ENCODE data around the gene CHRND. TPM values are rescaled to one million over a fixed set of nuclear protein-coding genes. Genes with fewer than 3 reads are reported as not detected.
A peak's percentile ranks its signal among the peaks of the same experiment; 100 is the strongest.

CHRND gene
- total and polyA plus RNA-seq, 2 of the 4 experiments (the other 2 are of a cell fraction), result not detected

GRCh38 chr2:232502911-232503808, 22.8 kb upstream of the CHRND start:
- no peaks in the 10 kb centered on the region for H3K4me1 ChIP-seq (ENCODE audit: control insufficient read depth, insufficient read depth, low read length)
- H3K9ac ChIP-seq (ENCODE audit: low read depth, low read length), result no peak overlapping the region
- no TSS peak for BruUV-seq (replicated peaks)
- POLR2A ChIA-PET (ENCODE audit: unreplicated experiment), result no interaction called here
- intact Hi-C loops (cut with micrococcal nuclease) (loop anchor here (10.0 kb wide), 1 partner anchor 598 kb away; no protein-coding TSS in a partner anchor), in situ Hi-C loops (cut with MboI; ENCODE audit: low sequenced_read_pairs) (no loop called here), dilution Hi-C loops (cut with HindIII; ENCODE audit: low sequenced_read_pairs, unreplicated experiment) (no loop called here)
- WGBS, 2 experiments (ENCODE audit: extremely low coverage in 2 of 2, insufficient read length in 1 of 2), result 2% methylated on average over 20 of the region's 75 CpGs; no CpG with 5 or more reads in 1 of the 2 experiments
- H4K8ac ChIP-seq (ENCODE audit: low read depth in 2 of 2, low read length in 2 of 2), result no peak overlapping the region
- no peak overlapping the region for H2BK5ac ChIP-seq (ENCODE audit: low read depth, low read length, poor library complexity, severe bottlenecking)
- H3K79me1 ChIP-seq (ENCODE audit: low read depth in 1 of 2, low read length in 2 of 2), result no peaks in the 10 kb centered on the region
- H2AK5ac ChIP-seq (ENCODE audit: low read depth, low read length), result no peak overlapping the region
- peaks cover 73% of the 10 kb centered on the region for H3K27me3 ChIP-seq (ENCODE audit: control insufficient read depth, insufficient read depth, low read length)
- H3K36me3 ChIP-seq (ENCODE audit: control insufficient read depth, insufficient read depth, low read length), result no peaks in the 10 kb centered on the region
- H3K18ac ChIP-seq (ENCODE audit: low read depth, low read length), result no peak overlapping the region
- H3K4me2 ChIP-seq (ENCODE audit: low read depth, low read length), result peak overlapping the region; percentile 37; the same call in 1 of the 2 replicates
- no peak overlapping the region for H4K91ac ChIP-seq (ENCODE audit: insufficient read depth, low read depth, low read length)
- H3K56ac ChIP-seq (ENCODE audit: extremely low read depth, insufficient read depth, low read length), result no peak overlapping the region
- H2BK20ac ChIP-seq (ENCODE audit: low read depth, low read length), result no peak overlapping the region
- peak overlapping the region; percentile 55 for H2AK9ac ChIP-seq (replicated peaks; ENCODE audit: low read depth, low read length, poor library complexity)
- no peak overlapping the region for H3K4ac ChIP-seq (ENCODE audit: low read depth, low read length)
- H3K23ac ChIP-seq (ENCODE audit: low read depth, low read length), result no peak overlapping the region
- H3K27ac ChIP-seq (ENCODE audit: insufficient read depth, low read length), result no peak overlapping the region
- H4K5ac ChIP-seq (ENCODE audit: low read depth, low read length), result no peak overlapping the region
- DNase-seq (peak; percentile 45), ATAC-seq (ENCODE audit: low read depth) (peak; percentile 41)
- no peak overlapping the region for H2BK120ac ChIP-seq (ENCODE audit: low read depth, low read length)
- H3K9me1 ChIP-seq (ENCODE audit: insufficient read depth, low read length), result no peaks in the 10 kb centered on the region
- H3K9me3 ChIP-seq (ENCODE audit: control insufficient read depth, insufficient read depth, low read length), result no peaks in the 10 kb centered on the region
- no peak overlapping the region for H3K14ac ChIP-seq (replicated peaks; ENCODE audit: low read depth, low read length)
- no peak overlapping the region; the same call in 1 of the 2 replicates for H3K4me3 ChIP-seq (ENCODE audit: insufficient read depth, low read depth, low read length)
- no peak for TF ChIP-seq CTCF (conservative IDR thresholded peaks at IDR 0.05; ENCODE audit: low read depth, low read length)
- 0 out of 2 replicates have a peak, but pooled peaks have one; percentile 16 for TF ChIP-seq MAZ (IDR thresholded peaks at IDR 0.05; ENCODE audit: borderline replicate concordance, low read depth, low read length)
- TF ChIP-seq MXI1 (IDR thresholded peaks at IDR 0.05; ENCODE audit: borderline replicate concordance, low read depth, low read length), result no peak
- no peak for TF ChIP-seq RCOR1 (IDR thresholded peaks at IDR 0.05; ENCODE audit: insufficient replicate concordance, low read length)
- TF ChIP-seq BHLHE40 (IDR thresholded peaks at IDR 0.05; ENCODE audit: low read depth, low read length), result no peak
- no peak for TF ChIP-seq FOS (IDR thresholded peaks at IDR 0.05; ENCODE audit: low read depth, low read length)
- TF ChIP-seq RFX5 (IDR thresholded peaks at IDR 0.05; ENCODE audit: low read depth, low read length), result no peak
- TF ChIP-seq MAFK (IDR thresholded peaks at IDR 0.05; ENCODE audit: low read depth, low read length), result no peak
- TF ChIP-seq CHD1 (IDR thresholded peaks at IDR 0.05; ENCODE audit: low read depth, low read length), result no peak
- peak overlapping the region; percentile 51 for H2AFZ ChIP-seq (replicated peaks; ENCODE audit: low read length, poor library complexity)
- H2BK15ac ChIP-seq (ENCODE audit: low read depth, low read length), result no peak overlapping the region
- CTCF ChIA-PET, result no interaction called here
- H4K20me1 ChIP-seq (ENCODE audit: insufficient read depth, low read length), result no peaks in the 10 kb centered on the region
